CD14-positive monocyte (primary cell): Measurements from ENCODE around the gene TMEM179. TPM values are rescaled to one million over a fixed set of nuclear protein-coding genes. Genes with fewer than 3 reads are reported as not detected.
A peak's percentile ranks its signal among the peaks of the same experiment; 100 is the strongest.

Source experiments
- DNase-seq, 3 donors: peaks; one replicate each; pipeline ENCODE4 v3.0.0-alpha.2; 2011 to 2022
- H2AFZ ChIP-seq: 2 replicates; pipeline ENCODE4 v1.6.0; 2012; ENCODE audit warnings: mild to moderate bottlenecking, low read depth, low read length, inconsistent platforms; ENCODE audit not compliant: insufficient read depth, poor library complexity, severe bottlenecking
- H3K27ac ChIP-seq, 2 donors: 1 replicate in 1 of 2; 2 replicates in 1 of 2; pipeline ENCODE4 v1.5.1; 2012 to 2013; ENCODE audit warnings: low read length in 2 of 2, control low read depth in 1 of 2, inconsistent platforms in 1 of 2, low read depth in 1 of 2, mild to moderate bottlenecking in 1 of 2
- H3K27me3 ChIP-seq, 2 donors: one replicate each; pipeline versions ENCODE4 v1.6.0 to v1.6.1; 2011 to 2013; ENCODE audit warnings: low read length in 2 of 2; ENCODE audit not compliant: control insufficient read depth in 2 of 2, insufficient read depth in 2 of 2
- H3K36me3 ChIP-seq, 2 donors: replicated peaks in 1 of 2; 1 replicate in 1 of 2; 2 replicates in 1 of 2; pipeline versions ENCODE4 v1.5.1 to v1.6.1; 2012 to 2013; ENCODE audit warnings: low read length in 2 of 2, control low read depth in 1 of 2, inconsistent platforms in 1 of 2, mild to moderate bottlenecking in 1 of 2; ENCODE audit not compliant: insufficient read depth in 2 of 2, control insufficient read depth in 1 of 2
- H3K4me1 ChIP-seq, 2 donors: 1 replicate in 1 of 2; 2 replicates in 1 of 2; pipeline versions ENCODE4 v1.5.1 to v1.6.1; 2012 to 2013; ENCODE audit warnings: low read length in 2 of 2, control low read depth in 1 of 2, inconsistent platforms in 1 of 2, mild to moderate bottlenecking in 1 of 2, moderate library complexity in 1 of 2; ENCODE audit not compliant: insufficient read depth in 2 of 2, control insufficient read depth in 1 of 2
- H3K4me2 ChIP-seq: replicated peaks from 2 replicates; pipeline ENCODE3; 2012; ENCODE audit warnings: low read length, moderate library complexity, mild to moderate bottlenecking; ENCODE audit not compliant: poor library complexity, severe bottlenecking; ENCODE audit errors: extremely low read depth
- H3K4me3 ChIP-seq, 3 experiments: fragments of 200-600 bp in 1 of 3; sonication (generic) in 1 of 3; replicated peaks in 1 of 3; 1 replicate in 2 of 3; 2 replicates in 1 of 3; pipeline ENCODE4 v1.5.1; 2011 to 2013; ENCODE audit warnings: low read length in 3 of 3, mild to moderate bottlenecking in 3 of 3, control low read depth in 2 of 3, low read depth in 2 of 3, inconsistent platforms in 1 of 3, moderate library complexity in 1 of 3
- H3K79me2 ChIP-seq: 2 replicates; pipeline ENCODE4 v1.6.0; 2012; ENCODE audit warnings: mild to moderate bottlenecking, control low read depth, inconsistent platforms, low read length, moderate library complexity; ENCODE audit not compliant: insufficient read depth
- H3K9ac ChIP-seq: 2 replicates; pipeline ENCODE4 v1.6.0; 2017; ENCODE audit warnings: low read length, mild to moderate bottlenecking; ENCODE audit not compliant: insufficient read depth, poor library complexity, severe bottlenecking
- H3K9me3 ChIP-seq, 2 donors: replicated peaks in 1 of 2; 1 replicate in 1 of 2; 2 replicates in 1 of 2; pipeline versions ENCODE4 v1.5.1 to v1.6.1; 2012 to 2013; ENCODE audit warnings: low read length in 2 of 2, control low read depth in 1 of 2; ENCODE audit not compliant: control insufficient read depth in 1 of 2, insufficient read depth in 1 of 2
- H4K20me1 ChIP-seq: 2 replicates; pipeline ENCODE4 v1.6.0; 2012; ENCODE audit warnings: mild to moderate bottlenecking, low read length, control low read depth, moderate library complexity; ENCODE audit not compliant: insufficient read depth
- H3K27ac Mint-ChIP-seq, 7 donors: one replicate each; pipeline ENCODE4 v1.8.0; 2020; ENCODE audit warnings: mild to moderate bottlenecking in 7 of 7, mixed read lengths in 7 of 7, moderate library complexity in 6 of 7, inconsistent platforms in 2 of 7
- H3K27me3 Mint-ChIP-seq, 3 donors: one replicate each; pipeline ENCODE4 v1.8.0; 2021 to 2022; ENCODE audit warnings: low read depth in 3 of 3, mild to moderate bottlenecking in 3 of 3, mixed read lengths in 3 of 3, moderate library complexity in 3 of 3, inconsistent platforms in 1 of 3
- H3K36me3 Mint-ChIP-seq, 2 donors: one replicate each; pipeline ENCODE4 v1.8.0; 2020; ENCODE audit warnings: mixed read lengths in 2 of 2, inconsistent platforms in 1 of 2, mild to moderate bottlenecking in 1 of 2
- H3K4me1 Mint-ChIP-seq: one replicate; pipeline ENCODE4 v1.8.0; 2020; ENCODE audit warnings: mild to moderate bottlenecking, mixed read lengths
- H3K4me3 Mint-ChIP-seq, 2 donors: one replicate each; pipeline ENCODE4 v1.8.0; 2020; ENCODE audit warnings: mild to moderate bottlenecking in 2 of 2, mixed read lengths in 2 of 2, moderate library complexity in 1 of 2
- H3K9me3 Mint-ChIP-seq, 7 donors: one replicate each; pipeline ENCODE4 v1.8.0; 2020 to 2022; ENCODE audit warnings: mixed read lengths in 7 of 7, mild to moderate bottlenecking in 6 of 7, moderate library complexity in 6 of 7, inconsistent platforms in 2 of 7
- CTCF ChIP-seq: fragments of 200-600 bp; IDR thresholded peaks from one replicate; pipeline ENCODE4 v1.8.0; 2022; ENCODE audit warnings: antibody characterized with exemption, mild to moderate bottlenecking
- WGBS: methylation state at CpG from one replicate; pipeline ENCODE4 v1.1.5; 2013; ENCODE audit warnings: missing lambda C conversion rate; ENCODE audit not compliant: insufficient coverage; 5-methylcytosine and 5-hydroxymethylcytosine counted together
- intact Hi-C, 2 donors: fragments of 100-400 bp; cut with micrococcal nuclease; formaldehyde crosslinking; loops; one replicate each; pipeline versions ENCODE4 v1.15.0 to v1.15.1; 2023
- polyA plus RNA-seq, 3 donors: library from polyadenylated mRNA; depleted of rRNA in 1 of 3; unstranded in 2 of 3; stranded (reverse) in 1 of 3; fragments of 300-500 nt in 2 of 3; fragments of >200 nt in 1 of 3; fragmentation: Illumina TruSeq in 2 of 3; gene quantifications; 1 replicate in 2 of 3; 2 replicates in 1 of 3; pipeline ENCODE4 v1.2.3, GENCODE V29; 2012 to 2021

TMEM179 gene
- polyA plus RNA-seq, 3 donors = not detected

DNA sequence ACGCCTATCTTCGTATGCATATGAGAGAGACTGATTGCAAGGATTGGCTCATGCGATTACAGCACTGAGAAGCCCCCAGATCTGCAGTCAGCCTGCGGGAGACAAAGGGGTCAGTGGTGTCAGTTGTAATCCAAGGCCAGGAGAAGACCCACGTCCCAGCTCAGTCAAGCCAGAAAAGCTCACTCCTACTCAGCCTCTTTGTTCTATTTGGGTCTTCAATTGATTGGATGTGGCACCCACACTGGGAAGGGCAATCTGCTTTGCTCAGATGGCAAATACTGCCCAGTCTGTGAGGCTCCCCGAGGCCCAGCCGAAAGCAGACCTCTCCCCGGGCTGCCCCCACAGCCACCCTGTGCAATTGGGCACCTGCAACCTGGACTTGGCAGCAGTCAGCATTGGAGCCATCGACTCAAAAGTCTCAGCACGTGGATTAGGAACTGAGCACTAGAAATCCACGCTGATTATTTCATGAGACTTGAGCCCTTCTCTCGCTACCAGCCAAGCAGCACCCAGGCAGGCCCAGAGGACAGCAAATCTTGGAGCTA lies 39.6 kb upstream of the TMEM179 start:
- Histone ChIP-seq H3K4me3 (no peak overlapping the region), H2AFZ (no peak overlapping the region), H3K4me2 (no peak overlapping the region), H3K9ac (no peak overlapping the region), H3K9me3 (peaks cover 0 to 10% of the 10 kb centered on the region in 2 donors), H3K79me2 (no peaks in the 10 kb centered on the region), H4K20me1 (no peaks in the 10 kb centered on the region), H3K27me3 (no peaks in the 10 kb centered on the region), H3K4me1 (peaks cover 23 to 28% of the 10 kb centered on the region in 2 donors), H3K27ac (no peak overlapping the region), H3K36me3 (no peaks in the 10 kb centered on the region)
- no peak overlapping the region for H3K4me3 Mint-ChIP-seq
- H3K27ac Mint-ChIP-seq = peak overlapping the region in 1 of 7 donors; percentile 49
- intact Hi-C loops = loop anchor here in 1 of 2 donors (10.0 kb wide), 1 partner anchor 509 kb away; the partner anchor contains the start of gene KIF26A
- peaks cover 0 to 13% (median 8%) of the 10 kb centered on the region in 7 donors for H3K9me3 Mint-ChIP-seq
- peaks cover 30% of the 10 kb centered on the region for H3K4me1 Mint-ChIP-seq
- WGBS = 98% methylated on average over 12 of the region's 12 CpGs
- no peaks in the 10 kb centered on the region for H3K36me3 Mint-ChIP-seq
- no peak for TF ChIP-seq CTCF
- no peak for DNase-seq
- H3K27me3 Mint-ChIP-seq = peaks cover under 1 to 9% (median 7%) of the 10 kb centered on the region in 3 donors

DNA sequence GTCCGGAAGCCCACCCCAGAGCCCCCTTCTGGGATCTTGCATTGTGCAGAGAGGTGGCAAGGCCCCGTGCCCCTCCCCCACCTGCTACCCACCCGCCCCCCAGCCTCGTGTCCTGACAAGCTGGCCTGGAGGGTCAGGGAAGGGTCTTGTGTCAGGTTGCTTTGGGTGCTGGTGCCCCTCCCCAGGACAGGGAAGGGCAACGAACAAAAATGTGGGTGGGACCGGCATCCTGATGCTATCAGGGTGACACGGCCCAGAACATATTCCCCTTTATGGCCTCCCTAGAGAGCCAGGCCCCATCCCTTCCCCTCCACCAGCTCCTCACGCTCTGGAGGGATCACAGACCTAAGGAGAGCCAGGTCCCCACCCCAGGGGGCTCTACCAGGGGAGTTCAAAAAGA lies 38.7 kb upstream of the TMEM179 start:
- no peak for TF ChIP-seq CTCF
- H3K27ac ChIP-seq = no peak overlapping the region
- H3K9me3 Mint-ChIP-seq = peaks cover 0 to 13% (median 8%) of the 10 kb centered on the region in 7 donors
- H3K4me3 ChIP-seq = no peak overlapping the region
- no peak for DNase-seq
- H2AFZ ChIP-seq = no peak overlapping the region
- H3K27me3 Mint-ChIP-seq = peaks cover 2 to 10% (median 8%) of the 10 kb centered on the region in 3 donors
- no CpG with 5 or more reads among the region's 8 CpGs for WGBS
- no peaks in the 10 kb centered on the region for H3K36me3 Mint-ChIP-seq
- no peak overlapping the region for H3K4me2 ChIP-seq
- intact Hi-C loops = loop anchor here in 1 of 2 donors (10.0 kb wide), 1 partner anchor 509 kb away; the partner anchor contains the start of gene KIF26A
- H3K27me3 ChIP-seq = no peaks in the 10 kb centered on the region
- H3K4me1 Mint-ChIP-seq = peaks cover 27% of the 10 kb centered on the region
- H3K27ac Mint-ChIP-seq = no peak overlapping the region
- no peaks in the 10 kb centered on the region for H3K36me3 ChIP-seq
- peaks cover 0 to 10% of the 10 kb centered on the region in 2 donors for H3K9me3 ChIP-seq
- H3K4me3 Mint-ChIP-seq = no peak overlapping the region
- H3K9ac ChIP-seq = no peak overlapping the region
- H3K79me2 ChIP-seq = no peaks in the 10 kb centered on the region
- peaks cover 18 to 24% of the 10 kb centered on the region in 2 donors for H3K4me1 ChIP-seq
- no peaks in the 10 kb centered on the region for H4K20me1 ChIP-seq
